Measurements from ENCODE around the gene FKBP2.

Gene FKBP2

DNA sequence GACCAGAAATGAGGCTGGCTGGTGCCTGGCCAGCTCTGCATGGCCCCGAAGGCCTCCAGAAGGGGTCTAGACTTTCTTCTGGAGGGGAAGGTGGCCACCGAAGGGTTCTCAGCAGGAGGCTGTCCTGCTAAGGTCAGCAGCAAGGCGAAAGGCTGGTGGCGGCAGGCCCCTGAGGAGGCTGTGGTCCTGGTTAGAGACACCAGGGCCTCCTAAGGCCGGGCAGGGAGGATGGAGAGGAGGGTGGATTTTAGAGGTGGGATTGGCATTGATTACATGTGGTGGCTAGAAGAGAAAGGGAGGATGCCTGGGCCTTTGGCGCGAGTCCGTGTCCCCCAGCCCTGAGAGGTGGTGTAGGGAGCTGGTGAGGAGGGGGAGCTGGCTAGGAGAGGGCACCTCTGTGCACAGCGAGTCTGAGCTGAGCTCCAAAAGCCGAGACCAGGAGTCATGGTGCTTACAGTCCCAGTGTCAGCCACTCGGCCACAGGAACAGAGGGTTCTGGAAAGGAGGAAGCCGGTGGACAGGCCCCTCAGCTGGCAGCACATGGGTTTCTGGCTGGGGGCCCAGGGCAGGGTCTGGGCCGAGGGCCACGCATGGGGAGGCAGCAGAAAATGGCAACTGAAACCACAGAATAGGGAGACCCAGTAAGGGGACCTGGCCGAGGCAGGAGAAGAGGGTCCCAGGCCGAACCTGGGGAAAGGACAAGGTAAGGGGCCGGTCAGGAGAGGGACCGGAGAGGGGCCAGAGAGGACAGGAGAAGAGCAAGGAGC is 31.9 kb upstream of the FKBP2 start:
- DNase-seq, result no peak
- Histone ChIP-seq H3K36me3 (ENCODE audit: control insufficient read depth in 1 of 2, insufficient read depth in 2 of 2, low read length in 2 of 2) (peaks cover 44 to 52% of the 10 kb centered on the region in 2 experiments), H2BK120ac (ENCODE audit: insufficient read depth, low read length, poor library complexity) (no peak overlapping the region), H3K79me2 (ENCODE audit: control insufficient read depth, insufficient read depth, low read length, poor library complexity) (no peaks in the 10 kb centered on the region), H3K4me1 (ENCODE audit: control insufficient read depth in 1 of 2, insufficient read depth in 2 of 2, low read length in 2 of 2) (peaks cover 0 to 7% of the 10 kb centered on the region in 2 experiments), H2AFZ (ENCODE audit: insufficient read depth, low read length, poor library complexity) (no peak overlapping the region), H3K4ac (ENCODE audit: low read depth, low read length) (no peak overlapping the region), H3K18ac (ENCODE audit: low read length) (no peak overlapping the region), H2AK5ac (ENCODE audit: low read length) (no peak overlapping the region), H2BK12ac (ENCODE audit: low read length) (no peak overlapping the region), H3K9ac (ENCODE audit: low read length) (no peak overlapping the region), H3K79me1 (ENCODE audit: low read length) (no peaks in the 10 kb centered on the region), H3K9me3 (ENCODE audit: insufficient read depth, low read depth, low read length) (no peaks in the 10 kb centered on the region), H4K91ac (ENCODE audit: low read depth, low read length) (no peak overlapping the region), H3K23ac (ENCODE audit: low read length) (no peak overlapping the region), H4K12ac (ENCODE audit: low read depth, low read length) (no peak overlapping the region), H3K27me3 (ENCODE audit: insufficient read depth, low read length) (no peaks in the 10 kb centered on the region), H4K8ac (ENCODE audit: low read depth, low read length) (no peak overlapping the region), H3K27ac (ENCODE audit: low read depth, low read length) (no peak overlapping the region), H2BK5ac (ENCODE audit: low read depth, low read length, poor library complexity) (no peak overlapping the region), H3K14ac (ENCODE audit: low read length) (no peak overlapping the region), H3K4me2 (ENCODE audit: low read length) (no peak overlapping the region), H3K4me3 (ENCODE audit: low read depth, low read length) (no peak overlapping the region)
- no CpG with 5 or more reads among the region's 18 CpGs for WGBS (ENCODE audit: extremely low coverage, insufficient coverage, insufficient read length)

DNA sequence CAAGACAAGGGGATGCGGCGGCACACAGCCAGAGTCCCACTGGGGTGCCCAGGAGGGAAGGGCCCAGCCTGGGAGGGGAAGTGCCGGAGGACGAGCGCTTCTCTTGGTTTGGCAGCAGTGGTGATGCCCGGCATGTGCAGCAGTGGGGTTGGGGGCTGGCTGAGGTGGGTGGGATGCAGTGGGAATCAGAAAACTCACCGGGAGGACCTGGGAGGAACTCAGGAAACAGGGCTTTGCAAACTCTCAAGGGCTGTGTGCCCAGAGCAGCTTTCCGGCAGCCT is 31.4 kb upstream of the FKBP2 start:
- Histone ChIP-seq H3K36me3 (ENCODE audit: control insufficient read depth in 1 of 2, insufficient read depth in 2 of 2, low read length in 2 of 2) (peaks cover 38 to 47% of the 10 kb centered on the region in 2 experiments), H3K4me1 (ENCODE audit: control insufficient read depth in 1 of 2, insufficient read depth in 2 of 2, low read length in 2 of 2) (peaks cover 0 to 7% of the 10 kb centered on the region in 2 experiments), H3K4ac (ENCODE audit: low read depth, low read length) (no peak overlapping the region), H3K4me3 (ENCODE audit: low read depth, low read length) (no peak overlapping the region), H3K14ac (ENCODE audit: low read length) (no peak overlapping the region), H2AK5ac (ENCODE audit: low read length) (no peak overlapping the region), H2BK120ac (ENCODE audit: insufficient read depth, low read length, poor library complexity) (no peak overlapping the region), H4K91ac (ENCODE audit: low read depth, low read length) (no peak overlapping the region), H3K18ac (ENCODE audit: low read length) (no peak overlapping the region), H3K27me3 (ENCODE audit: insufficient read depth, low read length) (no peaks in the 10 kb centered on the region), H3K9ac (ENCODE audit: low read length) (no peak overlapping the region), H3K23ac (ENCODE audit: low read length) (no peak overlapping the region), H2BK12ac (ENCODE audit: low read length) (no peak overlapping the region), H2AFZ (ENCODE audit: insufficient read depth, low read length, poor library complexity) (no peak overlapping the region), H3K79me2 (ENCODE audit: control insufficient read depth, insufficient read depth, low read length, poor library complexity) (no peaks in the 10 kb centered on the region), H3K79me1 (ENCODE audit: low read length) (no peaks in the 10 kb centered on the region), H3K27ac (ENCODE audit: low read depth, low read length) (no peak overlapping the region), H4K12ac (ENCODE audit: low read depth, low read length) (no peak overlapping the region), H3K9me3 (ENCODE audit: insufficient read depth, low read depth, low read length) (no peaks in the 10 kb centered on the region), H2BK5ac (ENCODE audit: low read depth, low read length, poor library complexity) (no peak overlapping the region), H3K4me2 (ENCODE audit: low read length) (no peak overlapping the region), H4K8ac (ENCODE audit: low read depth, low read length) (no peak overlapping the region)
- WGBS (ENCODE audit: extremely low coverage, insufficient coverage, insufficient read length), result no CpG with 5 or more reads among the region's 8 CpGs
- DNase-seq, result no peak

DNA sequence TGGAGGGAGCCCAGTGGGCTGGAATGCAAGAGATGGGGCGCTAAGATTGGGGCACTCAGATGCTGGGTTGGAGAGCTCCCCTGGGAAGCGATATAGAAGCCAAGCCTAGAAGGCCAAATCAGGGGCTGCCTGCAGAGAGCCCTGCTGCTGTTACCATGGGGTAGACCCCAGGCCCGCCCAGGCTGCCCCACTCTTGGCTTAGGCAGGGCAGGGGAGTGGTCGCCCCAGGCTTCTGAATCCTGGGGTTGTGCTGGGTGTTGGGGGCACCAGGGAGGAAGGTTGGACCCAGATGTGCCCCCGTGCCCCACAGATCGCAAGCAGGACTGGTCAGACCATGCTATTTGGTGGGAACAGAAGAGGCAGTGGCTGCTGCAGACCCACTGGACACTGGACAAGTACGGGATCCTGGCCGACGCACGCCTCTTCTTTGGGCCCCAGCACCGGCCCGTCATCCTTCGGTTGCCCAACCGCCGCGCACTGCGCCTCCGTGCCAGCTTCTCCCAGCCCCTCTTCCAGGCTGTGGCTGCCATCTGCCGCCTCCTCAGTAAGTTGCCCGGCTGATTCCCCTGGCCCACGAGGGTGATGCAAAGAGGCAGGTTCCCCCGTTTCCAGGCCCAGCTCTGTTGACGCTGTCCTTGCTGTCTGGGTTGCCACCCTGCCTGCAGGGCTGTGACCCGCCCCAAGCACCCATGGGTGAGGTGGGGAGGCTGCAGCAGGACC is 30.4 kb upstream of the FKBP2 start:
- no peak overlapping the region for H3K4ac ChIP-seq (ENCODE audit: low read depth, low read length)
- H2BK120ac ChIP-seq (ENCODE audit: insufficient read depth, low read length, poor library complexity), result no peak overlapping the region
- no peak overlapping the region for H3K18ac ChIP-seq (ENCODE audit: low read length)
- no peak overlapping the region for H3K4me2 ChIP-seq (ENCODE audit: low read length)
- H2AK5ac ChIP-seq (ENCODE audit: low read length), result no peak overlapping the region
- H3K4me3 ChIP-seq (ENCODE audit: low read depth, low read length), result no peak overlapping the region
- no peak overlapping the region for H2BK5ac ChIP-seq (ENCODE audit: low read depth, low read length, poor library complexity)
- H3K79me2 ChIP-seq (ENCODE audit: control insufficient read depth, insufficient read depth, low read length, poor library complexity), result no peaks in the 10 kb centered on the region
- no peaks in the 10 kb centered on the region for H3K9me3 ChIP-seq (ENCODE audit: insufficient read depth, low read depth, low read length)
- no peak overlapping the region for H3K14ac ChIP-seq (ENCODE audit: low read length)
- H3K79me1 ChIP-seq (ENCODE audit: low read length), result no peaks in the 10 kb centered on the region
- H4K12ac ChIP-seq (ENCODE audit: low read depth, low read length), result no peak overlapping the region
- WGBS (ENCODE audit: extremely low coverage, insufficient coverage, insufficient read length), result no CpG with 5 or more reads among the region's 24 CpGs
- H2AFZ ChIP-seq (ENCODE audit: insufficient read depth, low read length, poor library complexity), result no peak overlapping the region
- no peak overlapping the region for H3K23ac ChIP-seq (ENCODE audit: low read length)
- H3K36me3 ChIP-seq (ENCODE audit: control insufficient read depth in 1 of 2, insufficient read depth in 2 of 2, low read length in 2 of 2), result peaks cover 35 to 40% of the 10 kb centered on the region in 2 experiments
- no peak overlapping the region for H4K91ac ChIP-seq (ENCODE audit: low read depth, low read length)
- no peak overlapping the region for H3K27ac ChIP-seq (ENCODE audit: low read depth, low read length)
- H2BK12ac ChIP-seq (ENCODE audit: low read length), result no peak overlapping the region
- DNase-seq, result no peak
- no peak overlapping the region for H3K9ac ChIP-seq (ENCODE audit: low read length)
- H3K4me1 ChIP-seq (ENCODE audit: control insufficient read depth in 1 of 2, insufficient read depth in 2 of 2, low read length in 2 of 2), result peaks cover 0 to 7% of the 10 kb centered on the region in 2 experiments
- H4K8ac ChIP-seq (ENCODE audit: low read depth, low read length), result no peak overlapping the region
- no peaks in the 10 kb centered on the region for H3K27me3 ChIP-seq (ENCODE audit: insufficient read depth, low read length)

DNA sequence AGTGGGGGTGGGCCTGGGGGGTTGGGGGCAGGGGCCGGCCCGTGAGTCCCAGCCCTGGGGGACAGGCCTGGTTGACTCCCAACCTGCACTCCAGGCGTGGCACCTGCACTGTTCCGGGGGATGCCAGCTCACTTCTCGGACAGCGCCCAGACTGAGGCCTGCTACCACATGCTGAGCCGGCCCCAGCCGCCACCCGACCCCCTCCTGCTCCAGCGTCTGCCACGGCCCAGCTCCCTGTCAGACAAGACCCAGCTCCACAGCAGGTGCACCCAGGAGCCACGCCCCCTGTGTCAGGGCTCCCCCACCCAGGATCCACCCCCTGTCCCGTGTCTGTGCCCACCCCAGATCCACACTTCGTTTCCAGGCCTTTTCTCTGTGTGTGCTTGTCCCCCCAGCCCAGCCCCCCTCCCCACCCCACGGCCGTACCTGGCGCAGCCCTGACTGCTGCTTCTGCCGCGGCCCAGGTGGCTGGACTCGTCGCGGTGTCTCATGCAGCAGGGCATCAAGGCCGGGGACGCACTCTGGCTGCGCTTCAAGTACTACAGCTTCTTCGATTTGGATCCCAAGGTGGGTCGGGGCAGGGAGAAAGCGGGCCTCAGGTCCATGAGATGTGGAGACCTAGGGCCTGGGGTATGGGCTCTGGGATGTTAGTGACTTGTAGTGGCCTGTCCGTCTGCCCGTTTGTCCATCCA is 29.6 kb upstream of the FKBP2 start:
- no peak overlapping the region for H3K14ac ChIP-seq (ENCODE audit: low read length)
- H2AFZ ChIP-seq (ENCODE audit: insufficient read depth, low read length, poor library complexity), result no peak overlapping the region
- no CpG with 5 or more reads among the region's 30 CpGs for WGBS (ENCODE audit: extremely low coverage, insufficient coverage, insufficient read length)
- DNase-seq, result no peak
- H3K27ac ChIP-seq (ENCODE audit: low read depth, low read length), result no peak overlapping the region
- peaks cover 0 to 7% of the 10 kb centered on the region in 2 experiments for H3K4me1 ChIP-seq (ENCODE audit: control insufficient read depth in 1 of 2, insufficient read depth in 2 of 2, low read length in 2 of 2)
- no peak overlapping the region for H4K91ac ChIP-seq (ENCODE audit: low read depth, low read length)
- no peak overlapping the region for H2BK120ac ChIP-seq (ENCODE audit: insufficient read depth, low read length, poor library complexity)
- H4K12ac ChIP-seq (ENCODE audit: low read depth, low read length), result no peak overlapping the region
- no peak overlapping the region for H3K4ac ChIP-seq (ENCODE audit: low read depth, low read length)
- H4K8ac ChIP-seq (ENCODE audit: low read depth, low read length), result no peak overlapping the region
- H3K23ac ChIP-seq (ENCODE audit: low read length), result no peak overlapping the region
- no peaks in the 10 kb centered on the region for H3K79me1 ChIP-seq (ENCODE audit: low read length)
- H3K36me3 ChIP-seq (ENCODE audit: control insufficient read depth in 1 of 2, insufficient read depth in 2 of 2, low read length in 2 of 2), result peaks cover 27 to 31% of the 10 kb centered on the region in 2 experiments
- no peak overlapping the region for H3K4me3 ChIP-seq (ENCODE audit: low read depth, low read length)
- H2BK5ac ChIP-seq (ENCODE audit: low read depth, low read length, poor library complexity), result no peak overlapping the region
- H3K18ac ChIP-seq (ENCODE audit: low read length), result no peak overlapping the region
- no peaks in the 10 kb centered on the region for H3K79me2 ChIP-seq (ENCODE audit: control insufficient read depth, insufficient read depth, low read length, poor library complexity)
- no peak overlapping the region for H2BK12ac ChIP-seq (ENCODE audit: low read length)
- no peaks in the 10 kb centered on the region for H3K27me3 ChIP-seq (ENCODE audit: insufficient read depth, low read length)
- no peak overlapping the region for H3K9ac ChIP-seq (ENCODE audit: low read length)
- H3K9me3 ChIP-seq (ENCODE audit: insufficient read depth, low read depth, low read length), result no peaks in the 10 kb centered on the region
- no peak overlapping the region for H3K4me2 ChIP-seq (ENCODE audit: low read length)
- no peak overlapping the region for H2AK5ac ChIP-seq (ENCODE audit: low read length)

Measured in trophoblast cell (in vitro differentiated cells and primary cell).